ENCODE measurements around the gene GNG12. TPM values are rescaled to one million over a fixed set of nuclear protein-coding genes. Genes with fewer than 3 reads are reported as not detected.

GNG12 gene
- total RNA-seq, 2 experiments from 2014 or later = 0.04 TPM; not detected in 1

- H3K9me3 Mint-ChIP-seq = no peaks in the 10 kb centered on the region
- ChIA-PET POLR2A (no interaction called here), CTCF (interaction anchor here (0.6 to 1.6 kb wide), 2 partner anchors 7 to 106 kb away, joined by 3 to 4 read pairs; no protein-coding TSS in a partner anchor)
- no peak overlapping the region for H3K27ac Mint-ChIP-seq
- no peaks in the 10 kb centered on the region for H3K36me3 Mint-ChIP-seq (ENCODE audit: low read depth)
- H3K27me3 Mint-ChIP-seq = no peaks in the 10 kb centered on the region
- DNase-seq = no peak
- no peaks in the 10 kb centered on the region for H3K4me1 Mint-ChIP-seq
- no peak overlapping the region for H3K4me3 Mint-ChIP-seq
Observed at GRCh38 chr1:67705735-67706453, 127.4 kb downstream of the GNG12 start.

GRCh38 chr1:67704351-67704750 lies 128.9 kb downstream of the GNG12 start:
- CTCF ChIA-PET = interaction anchor here (0.6 to 1.6 kb wide), 4 partner anchors 9 to 61 kb away, joined by 3 to 4 read pairs (median 4); no protein-coding TSS in a partner anchor
- H3K9me3 Mint-ChIP-seq = no peaks in the 10 kb centered on the region
- H3K36me3 Mint-ChIP-seq (ENCODE audit: low read depth) = no peaks in the 10 kb centered on the region

GRCh38 chr1:67701876-67702275 lies 131.4 kb downstream of the GNG12 start:
- Mint-ChIP-seq H3K27me3 (no peaks in the 10 kb centered on the region), H3K4me3 (no peak overlapping the region), H3K36me3 (ENCODE audit: low read depth) (no peaks in the 10 kb centered on the region), H3K4me1 (no peaks in the 10 kb centered on the region), H3K27ac (no peak overlapping the region), H3K9me3 (no peaks in the 10 kb centered on the region)
- ChIA-PET CTCF (interaction anchor here (0.9 to 1.3 kb wide), 3 partner anchors 13 to 18 kb away, joined by 3 read pairs; partner anchors contain the start of gene GADD45A), POLR2A (no interaction called here)
- DNase-seq = no peak

More at GRCh38 chr1:67704351-67704750, 128.9 kb downstream of the GNG12 start:
- H3K4me3 Mint-ChIP-seq = no peak overlapping the region
- no peaks in the 10 kb centered on the region for H3K27me3 Mint-ChIP-seq
- POLR2A ChIA-PET = no interaction called here
- no peak overlapping the region for H3K27ac Mint-ChIP-seq
- no peaks in the 10 kb centered on the region for H3K4me1 Mint-ChIP-seq
- no peak for DNase-seq

- ChIA-PET CTCF (interaction anchor here (1.3 kb wide), 2 partner anchors 16 to 19 kb away, joined by 3 to 7 read pairs; partner anchors contain the start of gene GADD45A), POLR2A (no interaction called here)
- H3K4me3 Mint-ChIP-seq = no peak overlapping the region
- H3K36me3 Mint-ChIP-seq (ENCODE audit: low read depth) = no peaks in the 10 kb centered on the region
- DNase-seq = no peak
- H3K27me3 Mint-ChIP-seq = peaks cover under 1% of the 10 kb centered on the region
- no peaks in the 10 kb centered on the region for H3K9me3 Mint-ChIP-seq
- H3K27ac Mint-ChIP-seq = no peak overlapping the region
- H3K4me1 Mint-ChIP-seq = no peaks in the 10 kb centered on the region
Observed at GRCh38 chr1:67700692-67701410, 132.4 kb downstream of the GNG12 start.

GRCh38 chr1:67700220-67700619 lies 133.0 kb downstream of the GNG12 start:
- Mint-ChIP-seq H3K36me3 (ENCODE audit: low read depth) (no peaks in the 10 kb centered on the region), H3K4me3 (no peak overlapping the region), H3K27me3 (peaks cover 2% of the 10 kb centered on the region), H3K27ac (no peak overlapping the region), H3K9me3 (no peaks in the 10 kb centered on the region), H3K4me1 (no peaks in the 10 kb centered on the region)
- ChIA-PET POLR2A (no interaction called here), CTCF (interaction anchor here (0.6 to 1.3 kb wide), 2 partner anchors 15 to 24 kb away, joined by 3 to 7 read pairs; partner anchors contain the start of gene GADD45A)
- no peak for DNase-seq

- POLR2A ChIA-PET = no interaction called here
- no peak overlapping the region for H3K4me3 Mint-ChIP-seq
- H3K4me1 Mint-ChIP-seq = no peaks in the 10 kb centered on the region
- no peaks in the 10 kb centered on the region for H3K9me3 Mint-ChIP-seq
- H3K36me3 Mint-ChIP-seq (ENCODE audit: low read depth) = no peaks in the 10 kb centered on the region
- H3K27me3 Mint-ChIP-seq = peaks cover 5% of the 10 kb centered on the region
- no peak for DNase-seq
- CTCF ChIA-PET = interaction anchor here (0.6 kb wide), 1 partner anchor 14 kb away, joined by 3 read pairs; no protein-coding TSS in a partner anchor
- H3K27ac Mint-ChIP-seq = no peak overlapping the region
Observed at GRCh38 chr1:67696708-67697107, 136.6 kb downstream of the GNG12 start.

- H3K4me1 Mint-ChIP-seq = no peaks in the 10 kb centered on the region
- DNase-seq = no peak
- CTCF ChIA-PET = no interaction called here
- no peak overlapping the region for H3K4me3 Mint-ChIP-seq
- no peak overlapping the region for H3K27ac Mint-ChIP-seq
- no peaks in the 10 kb centered on the region for H3K36me3 Mint-ChIP-seq (ENCODE audit: low read depth)
- POLR2A ChIA-PET = no interaction called here
- peaks cover 5% of the 10 kb centered on the region for H3K27me3 Mint-ChIP-seq
- H3K9me3 Mint-ChIP-seq = no peaks in the 10 kb centered on the region
Observed at GRCh38 chr1:67695963-67696362, 137.3 kb downstream of the GNG12 start.

- H3K27me3 Mint-ChIP-seq = peaks cover 5% of the 10 kb centered on the region
- ChIA-PET CTCF (interaction anchor here (0.6 kb wide), 2 partner anchors 24 to 32 kb away, joined by 3 to 4 read pairs; no protein-coding TSS in a partner anchor), POLR2A (no interaction called here)
- H3K4me3 Mint-ChIP-seq = no peak overlapping the region
- no peaks in the 10 kb centered on the region for H3K9me3 Mint-ChIP-seq
- H3K27ac Mint-ChIP-seq = no peak overlapping the region
- DNase-seq = no peak
- peaks cover 23% of the 10 kb centered on the region for H3K36me3 Mint-ChIP-seq (ENCODE audit: low read depth)
- H3K4me1 Mint-ChIP-seq = peaks cover 16% of the 10 kb centered on the region
Observed at GRCh38 chr1:67691712-67692111, 141.6 kb downstream of the GNG12 start.

GRCh38 chr1:67690411-67690810 lies 142.9 kb downstream of the GNG12 start:
- no peak for DNase-seq
- Mint-ChIP-seq H3K36me3 (ENCODE audit: low read depth) (peaks cover 26% of the 10 kb centered on the region), H3K4me1 (peaks cover 20% of the 10 kb centered on the region), H3K9me3 (no peaks in the 10 kb centered on the region), H3K27ac (no peak overlapping the region), H3K4me3 (no peak overlapping the region), H3K27me3 (peaks cover 3% of the 10 kb centered on the region)
- ChIA-PET POLR2A (no interaction called here), CTCF (interaction anchor here (1.1 kb wide), 1 partner anchor 16 kb away, joined by 3 read pairs; no protein-coding TSS in a partner anchor)

- Mint-ChIP-seq H3K27ac (no peak overlapping the region), H3K4me1 (peaks cover 21% of the 10 kb centered on the region), H3K27me3 (peaks cover 3% of the 10 kb centered on the region), H3K9me3 (no peaks in the 10 kb centered on the region), H3K36me3 (ENCODE audit: low read depth) (peaks cover 26% of the 10 kb centered on the region), H3K4me3 (no peak overlapping the region)
- ChIA-PET POLR2A (no interaction called here), CTCF (no interaction called here)
- no peak for DNase-seq
Observed at GRCh38 chr1:67690018-67690363, 143.3 kb downstream of the GNG12 start.

- Mint-ChIP-seq H3K4me3 (no peak overlapping the region), H3K27me3 (peaks cover 3% of the 10 kb centered on the region), H3K9me3 (no peaks in the 10 kb centered on the region), H3K36me3 (ENCODE audit: low read depth) (peaks cover 26% of the 10 kb centered on the region), H3K27ac (no peak overlapping the region), H3K4me1 (peaks cover 26% of the 10 kb centered on the region)
- no peak for DNase-seq
- CTCF ChIA-PET = interaction anchor here (1.1 kb wide), 1 partner anchor 13 kb away, joined by 3 read pairs; no protein-coding TSS in a partner anchor
- POLR2A ChIA-PET = interaction anchor here (0.8 kb wide), 1 partner anchor 14 kb away, joined by 3 read pairs; no protein-coding TSS in a partner anchor
Observed at GRCh38 chr1:67689267-67690017, 143.8 kb downstream of the GNG12 start.

GRCh38 chr1:67688526-67689219 lies 144.6 kb downstream of the GNG12 start:
- Mint-ChIP-seq H3K9me3 (no peaks in the 10 kb centered on the region), H3K36me3 (ENCODE audit: low read depth) (peaks cover 26% of the 10 kb centered on the region), H3K27me3 (no peaks in the 10 kb centered on the region), H3K27ac (no peak overlapping the region), H3K4me1 (peaks cover 34% of the 10 kb centered on the region), H3K4me3 (no peak overlapping the region)
- CTCF ChIA-PET = interaction anchor here (1.1 kb wide), 1 partner anchor 13 kb away, joined by 3 read pairs; no protein-coding TSS in a partner anchor
- no peak for DNase-seq
- POLR2A ChIA-PET = interaction anchor here (0.8 kb wide), 1 partner anchor 15 kb away, joined by 3 read pairs; no protein-coding TSS in a partner anchor

All from activated CD4-positive, alpha-beta T cell treated with anti-CD3 and anti-CD28 coated beads, Interleukin-2, amount 10 ng/mL, durations not matched to agents 7 days and 5 days (primary cell).